Transverse colon (tissue), 4 donors: ENCODE measurements around the gene RETREG1. TPM values are rescaled to one million over a fixed set of nuclear protein-coding genes. Genes with fewer than 3 reads are reported as not detected.
A peak's percentile ranks its signal among the peaks of the same experiment; 100 is the strongest.

ENCODE experiments used
- DNase-seq: peaks from one replicate; pipeline ENCODE4 v3.0.0-alpha.2; 2019
- H3K27ac ChIP-seq, 4 donors: fragments of 200-600 bp; sonication (generic); 2 replicates each; pipeline ENCODE4 v1.5.1; 2016 to 2018; ENCODE audit warnings: inconsistent platforms in 4 of 4
- H3K27me3 ChIP-seq: fragments of 200-600 bp; sonication (generic); 2 replicates; pipeline ENCODE4 v1.5.1; 2017; ENCODE audit warnings: inconsistent platforms
- H3K36me3 ChIP-seq, 4 donors: fragments of 200-600 bp; sonication (generic); 2 replicates each; pipeline ENCODE4 v1.5.1; 2017 to 2019; ENCODE audit warnings: inconsistent platforms in 4 of 4
- H3K4me1 ChIP-seq, 4 donors: fragments of 200-600 bp; sonication (generic); 2 replicates each; pipeline ENCODE4 v1.5.1; 2017 to 2020; ENCODE audit warnings: inconsistent platforms in 4 of 4
- H3K4me3 ChIP-seq, 4 donors: fragments of 200-600 bp; sonication (generic); 1 replicate in 1 of 4; 2 replicates in 3 of 4; pipeline versions ENCODE4 v1.5.1 to v1.6.1; 2017 to 2019; ENCODE audit warnings: inconsistent platforms in 4 of 4
- H3K9me3 ChIP-seq, 2 donors: fragments of 200-600 bp; sonication (generic); 2 replicates each; pipeline ENCODE4 v1.5.1; 2017 to 2019; ENCODE audit warnings: inconsistent platforms in 2 of 2
- CTCF ChIP-seq, 5 experiments: fragments of 200-600 bp in 3 of 5; fragments of 450-650 bp in 2 of 5; sonication (generic) in 3 of 5; IDR thresholded peaks; 1 replicate in 2 of 5; 2 replicates in 3 of 5; pipeline ENCODE4 v1.5.1; 2016 to 2017; ENCODE audit warnings: antibody characterized with exemption in 5 of 5, inconsistent platforms in 3 of 5, mild to moderate bottlenecking in 2 of 5, moderate library complexity in 1 of 5
- EP300 ChIP-seq: sonication (generic); formaldehyde crosslinking; IDR thresholded peaks from one replicate; pipeline ENCODE4 v1.6.1; 2017; ENCODE audit warnings: antibody characterized with exemption, low read depth
- POLR2A ChIP-seq: fragments of 450-650 bp; IDR thresholded peaks from one replicate; pipeline ENCODE4 v1.6.1; 2016; ENCODE audit warnings: antibody characterized with exemption, mild to moderate bottlenecking, moderate library complexity
- POLR2AphosphoS5 ChIP-seq, 3 donors: sonication (generic); formaldehyde crosslinking; IDR thresholded peaks; one replicate each; pipeline ENCODE4 v1.6.1; 2016; ENCODE audit warnings: antibody characterized with exemption in 3 of 3
- whole genome bisulfite sequencing, 2 donors: methylation state at CpG; one replicate each; pipeline ENCODE4 v1.1.5; 2018; ENCODE audit warnings: low coverage in 1 of 2; 5-methylcytosine and 5-hydroxymethylcytosine counted together
- in situ Hi-C, 4 donors: fragments of 200-750 bp; cut with MboI; loops; one replicate each; pipeline versions ENCODE4 v1.15.0 to v1.15.1; 2017; ENCODE audit warnings: low sequenced_read_pairs in 3 of 4, low pct_ligation_motif_present in 1 of 4, low pct_unique_long_range_greater_than_20kb in 1 of 4
- intact Hi-C: fragments of 100-400 bp; cut with DNase I; formaldehyde crosslinking; loops from one replicate; pipeline ENCODE4 v1.15.1; 2023; ENCODE audit warnings: low total_unique reads
- total RNA-seq, 4 donors: library from RNA; depleted of rRNA; stranded (reverse); fragments of >200 nt; gene quantifications; one replicate each; pipeline ENCODE4 v1.1.0, GENCODE V29; 2016

The RETREG1 gene
- total RNA-seq, 4 donors from 2014 or later: 33.2 to 93.5 (median 66.2) TPM

- no peaks in the 10 kb centered on the region for H3K9me3 ChIP-seq
- no peak overlapping the region for H3K4me3 ChIP-seq
- TF ChIP-seq POLR2AphosphoS5 (IDR thresholded peaks at IDR 0.05) (no peak), EP300 (no peak), POLR2A (no peak), CTCF (IDR thresholded peaks at IDR 0.05) (no peak)
- peaks cover 0 to 5% (median 0%) of the 10 kb centered on the region in 4 donors for H3K4me1 ChIP-seq
- no peak for DNase-seq
- H3K27me3 ChIP-seq: no peaks in the 10 kb centered on the region
- WGBS, 2 donors: 67 to 86% methylated on average over 4 to 10 of the region's 10 CpGs
- H3K36me3 ChIP-seq: no peaks in the 10 kb centered on the region
- H3K27ac ChIP-seq: peak overlapping the region in 1 of 4 donors; percentile 14
- in situ Hi-C loops: no loop called here
- intact Hi-C loops: no loop called here
These were observed 28.2 kb downstream of the RETREG1 start for GRCh38 chr5:16588434-16589214.

- no peaks in the 10 kb centered on the region for H3K36me3 ChIP-seq
- H3K4me3 ChIP-seq: no peak overlapping the region
- peaks cover 0 to 5% (median 0%) of the 10 kb centered on the region in 4 donors for H3K4me1 ChIP-seq
- no peak for TF ChIP-seq POLR2A
- TF ChIP-seq CTCF (IDR thresholded peaks at IDR 0.05): no peak
- TF ChIP-seq POLR2AphosphoS5 (IDR thresholded peaks at IDR 0.05): no peak
- TF ChIP-seq EP300: no peak
- no peaks in the 10 kb centered on the region for H3K9me3 ChIP-seq
- intact Hi-C loops (no loop called here), in situ Hi-C loops (no loop called here)
- no peak overlapping the region for H3K27ac ChIP-seq
- 60 to 81% methylated on average over 2 to 3 of the region's 3 CpGs for WGBS, 2 donors
- H3K27me3 ChIP-seq: no peaks in the 10 kb centered on the region
- no peak for DNase-seq
These were observed 30.2 kb downstream of the RETREG1 start for GRCh38 chr5:16586556-16586955.

- Histone ChIP-seq H3K4me1 (peaks cover 0 to 5% (median 0%) of the 10 kb centered on the region in 4 donors), H3K36me3 (no peaks in the 10 kb centered on the region), H3K4me3 (no peak overlapping the region), H3K27me3 (no peaks in the 10 kb centered on the region), H3K27ac (no peak overlapping the region), H3K9me3 (no peaks in the 10 kb centered on the region)
- TF ChIP-seq CTCF (IDR thresholded peaks at IDR 0.05): peak; percentile 26 to 45 (median 43)
- no peak for TF ChIP-seq EP300
- intact Hi-C loops (no loop called here), in situ Hi-C loops (no loop called here)
- DNase-seq: no peak
- WGBS, 2 donors: 17 to 78% methylated on average over 1 to 4 of the region's 4 CpGs
These were observed 31.6 kb downstream of the RETREG1 start for GRCh38 chr5:16585041-16585667.

GRCh38 chr5:16582081-16582480 lies 34.7 kb downstream of the RETREG1 start:
- intact Hi-C loops: no loop called here
- no peak for DNase-seq
- H3K9me3 ChIP-seq: no peaks in the 10 kb centered on the region
- WGBS, 2 donors: 66 to 75% methylated on average over 4 of the region's 4 CpGs
- H3K4me1 ChIP-seq: no peaks in the 10 kb centered on the region
- no peak overlapping the region for H3K4me3 ChIP-seq
- H3K36me3 ChIP-seq: no peaks in the 10 kb centered on the region
- in situ Hi-C loops: no loop called here
- TF ChIP-seq CTCF (IDR thresholded peaks at IDR 0.05) (no peak), POLR2AphosphoS5 (IDR thresholded peaks at IDR 0.05) (no peak), POLR2A (no peak), EP300 (no peak)
- no peak overlapping the region for H3K27ac ChIP-seq
- no peaks in the 10 kb centered on the region for H3K27me3 ChIP-seq
